T47D (cell line): ENCODE results near the gene RNF222.
A peak's percentile ranks its signal among the peaks of the same experiment; 100 is the strongest.

Experiments
- DNase-seq, 2 experiments: peaks; one replicate each; pipeline versions ENCODE4 v3.0.0 to v3.0.0-alpha.2; 2011 to 2012; ENCODE audit warnings: low read depth in 1 of 2, low spot score in 1 of 2
- JUND ChIP-seq: IDR thresholded peaks from 2 replicates; pipeline ENCODE4 v1.6.1; 2012; ENCODE audit warnings: low read depth
- in situ Hi-C: cut with HindIII; loops from 2 replicates; pipeline ENCODE4 v1.10.0; 2016; ENCODE audit warnings: low sequenced_read_pairs, low pct_unique_long_range_greater_than_20kb

The RNF222 gene

DNA sequence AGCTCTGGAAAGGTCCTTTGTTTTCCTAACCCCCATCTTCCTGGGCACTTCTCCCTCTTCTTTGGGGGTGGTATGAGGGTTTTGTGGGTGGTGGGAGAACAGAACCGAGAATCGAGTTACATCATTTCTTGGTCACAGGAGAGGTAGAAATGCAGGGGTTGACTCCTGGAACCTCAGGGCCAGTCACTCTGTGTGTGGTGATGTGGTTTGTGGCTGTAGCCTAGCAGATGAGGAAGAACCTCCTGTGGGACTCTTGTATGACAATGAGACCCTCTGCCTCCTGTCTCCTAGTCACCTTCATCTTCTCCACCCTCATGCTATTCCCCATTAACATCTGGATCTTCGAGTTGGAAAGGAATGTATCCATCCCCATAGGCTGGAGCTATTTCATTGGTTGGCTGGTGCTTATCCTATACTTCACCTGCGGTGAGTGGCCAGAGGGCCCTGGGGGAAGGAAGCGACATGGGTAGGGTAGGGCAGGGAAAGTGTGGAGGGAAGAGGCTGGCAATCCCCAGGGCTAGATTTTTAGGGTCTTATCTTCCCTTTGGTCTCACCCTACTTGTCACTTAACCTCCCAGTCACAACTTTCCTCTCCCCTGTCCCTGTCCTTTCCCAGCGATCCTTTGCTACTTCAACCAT lies 52.5 kb downstream of the RNF222 start:
- DNase-seq, result peak in 1 of 2 experiments; percentile 48
- TF ChIP-seq JUND, result no peak
- in situ Hi-C loops, result no loop called here

DNA sequence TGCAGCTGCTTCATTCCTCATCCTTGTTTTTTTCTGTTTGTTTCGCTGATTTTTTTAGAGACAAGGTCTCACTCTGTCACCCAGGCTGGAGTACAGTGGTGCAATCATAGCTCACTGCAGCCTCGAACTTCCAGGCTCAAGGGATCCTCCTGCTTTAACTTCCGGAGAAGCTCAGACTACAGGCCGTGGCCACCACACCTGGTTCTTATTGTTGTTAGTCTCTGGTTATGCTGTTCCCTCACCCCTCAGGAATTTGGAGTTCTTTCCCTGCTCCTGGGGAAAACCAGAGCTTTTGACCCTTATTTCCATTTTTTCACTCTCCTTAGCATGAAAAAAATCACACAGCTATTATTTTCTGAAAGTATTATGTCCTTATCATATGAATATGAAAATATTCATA lies 56.2 kb downstream of the RNF222 start:
- in situ Hi-C loops, result no loop called here
- no peak for DNase-seq
- TF ChIP-seq JUND, result no peak
